Common myeloid progenitor, CD34-positive (primary cell): ENCODE measurements around the gene PTPRO.

ENCODE experiments used
- CTCF ChIA-PET: fragments of 350-600 bp; sonication (Branson Sonifier 250); formaldehyde crosslinking; loops from one replicate; lab custom pipeline; 2021; ENCODE audit warnings: antibody characterized with exemption; lab: Charles Lee
- POLR2A ChIA-PET: fragments of 350-600 bp; sonication (Branson Sonifier 250); formaldehyde crosslinking; loops from one replicate; lab custom pipeline; 2021; ENCODE audit warnings: antibody characterized with exemption; lab: Charles Lee
- DNase-seq, 3 donors: peaks; one replicate each; pipeline versions ENCODE4 v3.0.0 to v3.0.0-alpha.2; 2013
- H3K27ac ChIP-seq, 2 experiments: 1 replicate in 1 of 2; 2 replicates in 1 of 2; pipeline ENCODE4 v1.7.0; 2013; ENCODE audit warnings: inconsistent platforms in 2 of 2, low read length in 2 of 2, mild to moderate bottlenecking in 2 of 2, low read depth in 1 of 2, moderate library complexity in 1 of 2; ENCODE audit not compliant: severe bottlenecking in 2 of 2, insufficient read depth in 1 of 2, poor library complexity in 1 of 2
- H3K27me3 ChIP-seq, 5 experiments: replicated peaks in 2 of 5; 1 replicate in 3 of 5; 2 replicates in 2 of 5; pipeline versions ENCODE4 v1.6.1 to v1.7.0; 2013; ENCODE audit warnings: low read length in 4 of 5, mild to moderate bottlenecking in 2 of 5, moderate library complexity in 2 of 5, inconsistent platforms in 1 of 5; ENCODE audit not compliant: insufficient read depth in 5 of 5, control insufficient read depth in 4 of 5
- H3K36me3 ChIP-seq, 4 experiments: 1 replicate in 2 of 4; 2 replicates in 2 of 4; pipeline versions ENCODE4 v1.6.1 to v1.7.0; 2013; ENCODE audit warnings: low read length in 3 of 4, control low read depth in 1 of 4, mild to moderate bottlenecking in 1 of 4; ENCODE audit not compliant: control insufficient read depth in 4 of 4, insufficient read depth in 4 of 4
- H3K4me1 ChIP-seq, 4 experiments: 1 replicate in 3 of 4; 2 replicates in 1 of 4; pipeline versions ENCODE4 v1.6.1 to v1.7.1; 2013; ENCODE audit warnings: low read length in 3 of 4, mild to moderate bottlenecking in 3 of 4, control low read depth in 1 of 4, inconsistent platforms in 1 of 4, moderate library complexity in 1 of 4; ENCODE audit not compliant: control insufficient read depth in 4 of 4, insufficient read depth in 4 of 4; ENCODE audit errors: control extremely low read depth in 1 of 4
- H3K4me3 ChIP-seq, 7 experiments: 1 replicate in 4 of 7; 2 replicates in 3 of 7; pipeline versions ENCODE4 v1.5.1 to v1.7.0; 2013; ENCODE audit warnings: mild to moderate bottlenecking in 7 of 7, low read length in 6 of 7, moderate library complexity in 6 of 7, inconsistent platforms in 2 of 7, low read depth in 2 of 7, control low read depth in 1 of 7; ENCODE audit not compliant: insufficient read depth in 4 of 7, control insufficient read depth in 1 of 7; ENCODE audit errors: extremely low read depth in 1 of 7
- H3K9me3 ChIP-seq, 5 experiments: 1 replicate in 4 of 5; 2 replicates in 1 of 5; pipeline versions ENCODE4 v1.6.1 to v1.7.1; 2013; ENCODE audit warnings: low read length in 4 of 5, mild to moderate bottlenecking in 2 of 5, inconsistent platforms in 1 of 5, low read depth in 1 of 5, moderate library complexity in 1 of 5; ENCODE audit not compliant: control insufficient read depth in 4 of 5, insufficient read depth in 2 of 5; ENCODE audit errors: control extremely low read depth in 1 of 5
- WGBS: methylation state at CpG from one replicate; pipeline ENCODE4 v1.1.5; 2013; ENCODE audit not compliant: insufficient coverage; 5-methylcytosine and 5-hydroxymethylcytosine counted together

Gene PTPRO

DNA sequence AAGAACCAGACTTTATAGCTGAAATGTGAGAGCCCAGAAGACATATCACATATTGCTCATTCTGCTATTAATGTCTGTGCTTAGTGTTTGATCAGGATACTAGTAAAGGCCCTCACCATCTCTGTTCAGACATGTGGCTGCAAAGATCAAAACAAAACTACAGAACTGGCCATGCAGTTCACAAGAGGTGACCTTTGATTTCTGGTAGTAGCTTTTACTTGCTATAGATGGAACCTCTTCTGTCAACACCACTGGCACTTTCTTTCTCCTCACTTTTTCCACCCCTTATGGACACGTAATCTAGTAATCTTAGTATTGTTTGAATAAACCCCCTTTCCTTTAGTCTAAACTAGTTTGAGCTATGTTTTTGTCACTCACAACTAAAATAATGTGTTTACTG, 252.0 kb downstream of the PTPRO start:
- WGBS: no CpG with 5 or more reads among the region's 1 CpG
- ChIA-PET CTCF (interaction anchor here (0.6 to 2.5 kb wide), 5 partner anchors 10 to 278 kb away, joined by 3 to 19 read pairs (median 5); no protein-coding TSS in a partner anchor), POLR2A (no interaction called here)

DNA sequence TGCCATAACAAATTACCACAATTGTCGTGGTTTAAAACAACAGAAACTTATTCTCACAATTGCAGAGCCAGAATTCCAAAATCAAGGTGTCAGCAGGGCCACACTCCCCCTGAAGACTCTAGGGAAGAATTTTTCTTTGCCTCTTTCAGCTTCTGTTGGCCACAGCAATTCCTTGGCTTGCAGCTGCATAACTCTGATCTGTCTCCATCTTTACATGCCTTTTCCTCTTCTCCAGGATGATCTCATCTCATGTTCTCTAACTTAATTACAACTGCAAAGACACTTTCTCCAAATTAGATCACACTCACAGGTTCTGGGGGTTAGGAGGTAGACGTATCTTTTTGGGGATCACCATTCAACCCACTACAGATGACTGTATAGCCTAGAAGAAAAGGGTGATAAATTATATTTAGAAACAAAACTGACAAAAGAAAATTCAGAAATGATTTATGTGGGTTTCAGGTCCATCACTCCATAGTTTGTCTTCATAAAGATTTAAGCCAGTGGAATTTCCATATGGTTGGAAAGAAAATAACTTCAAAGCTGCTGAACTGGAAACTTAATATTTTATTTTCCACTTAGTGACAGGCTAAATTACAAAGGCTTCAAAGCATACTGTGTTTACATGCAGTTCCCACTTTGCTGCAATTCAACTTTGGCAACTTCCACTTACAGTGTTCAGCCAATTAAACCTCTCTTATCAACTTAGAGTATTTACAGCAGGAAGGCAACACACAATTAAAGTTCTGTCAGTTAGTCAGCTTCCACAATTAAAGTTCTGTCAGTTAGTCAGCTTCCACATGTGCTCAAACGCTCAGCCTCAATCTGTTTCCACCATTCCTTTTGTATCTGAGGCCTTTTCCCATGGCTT, 253.6 kb downstream of the PTPRO start:
- 100% methylated on average over 1 of the region's 3 CpGs for WGBS
- Histone ChIP-seq H3K36me3 (no peaks in the 10 kb centered on the region), H3K4me1 (peaks cover 2 to 12% (median 6%) of the 10 kb centered on the region in 4 experiments), H3K4me3 (no peak overlapping the region), H3K9me3 (no peaks in the 10 kb centered on the region), H3K27me3 (peaks cover 0 to 3% (median 0%) of the 10 kb centered on the region in 5 experiments), H3K27ac (no peak overlapping the region)
- ChIA-PET POLR2A (no interaction called here), CTCF (interaction anchor here (0.9 to 2.5 kb wide), 5 partner anchors 8 to 43 kb away, joined by 3 to 19 read pairs (median 5); no protein-coding TSS in a partner anchor)
- peak in 2 of 3 donors; percentile 42 to 48 for DNase-seq

More for the DNA sequence above, 252.0 kb downstream of the PTPRO start:
- DNase-seq: no peak
- no peak overlapping the region for H3K4me3 ChIP-seq
- H3K4me1 ChIP-seq: peaks cover 5 to 16% (median 8%) of the 10 kb centered on the region in 4 experiments
- no peaks in the 10 kb centered on the region for H3K9me3 ChIP-seq
- no peak overlapping the region for H3K27ac ChIP-seq
- peaks cover 0 to 3% (median 0%) of the 10 kb centered on the region in 5 experiments for H3K27me3 ChIP-seq
- H3K36me3 ChIP-seq: no peaks in the 10 kb centered on the region

DNA sequence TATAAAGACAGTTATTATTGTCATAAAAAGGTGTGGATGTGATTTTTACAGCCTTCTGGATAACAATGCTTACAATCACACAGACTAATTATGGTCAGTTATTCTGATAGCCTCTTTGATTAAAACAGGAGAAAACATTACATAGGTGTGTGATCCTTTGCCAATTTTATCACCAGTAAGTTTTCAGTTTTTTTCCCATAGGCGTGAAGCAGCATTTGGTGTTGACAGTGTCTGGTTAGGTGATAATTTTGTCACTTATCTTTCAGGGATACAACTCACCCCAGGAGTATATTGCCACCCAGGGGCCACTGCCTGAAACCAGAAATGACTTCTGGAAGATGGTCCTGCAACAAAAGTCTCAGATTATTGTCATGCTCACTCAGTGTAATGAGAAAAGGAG, 258.1 kb downstream of the PTPRO start:
- H3K4me1 ChIP-seq: peaks cover 2 to 7% (median 5%) of the 10 kb centered on the region in 4 experiments
- no peaks in the 10 kb centered on the region for H3K9me3 ChIP-seq
- 100% methylated on average over 1 of the region's 1 CpG for WGBS
- CTCF ChIA-PET: interaction anchor here (0.9 to 1.5 kb wide), 3 partner anchors 29 to 48 kb away, joined by 3 to 6 read pairs (median 4); no protein-coding TSS in a partner anchor
- H3K4me3 ChIP-seq: no peak overlapping the region
- DNase-seq: no peak
- no peak overlapping the region for H3K27ac ChIP-seq
- no peaks in the 10 kb centered on the region for H3K36me3 ChIP-seq
- POLR2A ChIA-PET: no interaction called here
- peaks cover 0 to 5% (median 0%) of the 10 kb centered on the region in 5 experiments for H3K27me3 ChIP-seq

DNA sequence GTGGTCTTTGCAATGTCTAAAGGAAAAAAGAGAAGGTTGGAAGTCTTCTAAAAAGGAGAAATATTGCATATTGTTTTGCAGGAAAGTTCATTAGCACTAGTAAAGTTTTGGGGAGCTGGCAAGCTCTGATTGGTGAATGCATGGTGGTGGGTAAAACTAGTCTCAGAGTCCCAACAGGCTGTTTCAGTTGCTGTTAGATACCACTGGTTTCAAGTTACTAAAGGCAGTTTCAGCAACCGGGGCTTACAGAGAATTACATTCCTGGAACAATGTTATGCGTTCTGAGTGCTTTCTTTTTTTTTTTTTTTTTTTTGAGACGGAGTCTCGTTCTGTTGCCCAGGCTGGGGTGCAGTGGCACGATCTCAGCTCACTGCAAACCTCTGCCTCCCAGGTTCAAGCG, 258.7 kb downstream of the PTPRO start:
- peaks cover 0 to 5% (median 0%) of the 10 kb centered on the region in 5 experiments for H3K27me3 ChIP-seq
- CTCF ChIA-PET: no interaction called here
- POLR2A ChIA-PET: no interaction called here
- DNase-seq: no peak
- H3K27ac ChIP-seq: no peak overlapping the region
- H3K4me3 ChIP-seq: no peak overlapping the region
- WGBS: 100% methylated on average over 2 of the region's 6 CpGs
- H3K9me3 ChIP-seq: no peaks in the 10 kb centered on the region
- H3K36me3 ChIP-seq: no peaks in the 10 kb centered on the region
- H3K4me1 ChIP-seq: peaks cover 0 to 5% (median 2%) of the 10 kb centered on the region in 4 experiments

DNA sequence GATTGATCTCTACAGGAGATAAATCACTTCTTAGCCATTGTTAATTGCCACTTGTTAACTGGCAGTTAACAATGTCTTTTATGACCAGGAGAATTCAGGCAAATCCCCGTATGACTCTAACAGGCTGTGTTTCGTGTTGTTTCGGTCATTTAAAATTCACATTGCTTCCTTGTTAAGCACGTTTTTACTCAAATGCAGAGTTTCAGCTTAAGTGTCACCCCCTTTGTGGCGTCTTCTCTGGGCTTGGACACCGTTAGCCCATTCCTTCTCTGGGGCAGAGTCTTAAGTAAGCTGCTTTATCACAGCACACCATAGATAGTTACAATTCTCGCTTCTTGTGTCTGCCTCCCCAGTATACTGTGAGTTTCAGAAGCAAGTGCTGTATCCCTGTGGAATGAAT, 261.5 kb downstream of the PTPRO start:
- Histone ChIP-seq H3K36me3 (no peaks in the 10 kb centered on the region), H3K9me3 (no peaks in the 10 kb centered on the region), H3K4me3 (no peak overlapping the region), H3K27me3 (peaks cover 0 to 3% (median 0%) of the 10 kb centered on the region in 5 experiments), H3K4me1 (no peaks in the 10 kb centered on the region), H3K27ac (no peak overlapping the region)
- no peak for DNase-seq
- POLR2A ChIA-PET: no interaction called here
- 88% methylated on average over 6 of the region's 7 CpGs for WGBS
- CTCF ChIA-PET: interaction anchor here (0.6 to 7.5 kb wide), 16 partner anchors 9 to 361 kb away, joined by 3 to 102 read pairs (median 5); no protein-coding TSS in a partner anchor

DNA sequence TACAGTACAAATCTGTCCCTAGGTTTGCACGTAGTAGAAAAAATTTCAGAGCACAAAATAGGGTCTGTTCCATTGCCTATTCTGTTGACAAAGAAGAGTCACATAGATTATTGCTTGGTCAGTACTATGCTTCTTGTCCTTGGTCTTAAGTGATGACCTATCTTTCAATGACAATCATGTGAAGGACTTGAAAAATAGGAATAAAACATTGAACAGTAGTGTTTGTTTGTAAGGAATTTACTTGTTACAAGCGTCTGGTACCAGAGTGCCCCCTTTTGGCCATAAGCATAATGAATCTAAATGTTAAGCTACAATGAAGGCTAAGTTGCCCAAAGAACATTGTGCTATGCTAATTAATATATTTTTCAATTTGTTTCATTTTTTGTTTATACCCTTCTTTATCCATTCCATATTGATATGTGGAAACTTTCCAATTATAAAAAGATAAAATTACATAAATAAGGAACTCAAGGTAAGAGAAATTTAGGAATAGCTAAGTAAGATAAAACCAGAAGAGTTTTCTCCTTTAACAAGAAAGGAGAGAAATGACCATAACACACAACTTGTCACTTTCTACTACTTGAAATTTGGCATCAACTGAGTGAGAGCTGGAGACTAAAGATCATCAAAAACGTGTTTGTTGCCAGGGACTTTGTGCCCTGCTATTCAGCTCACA, 262.2 kb downstream of the PTPRO start:
- peak; percentile 76 to 89 (median 82) for DNase-seq
- Histone ChIP-seq H3K27ac (no peak overlapping the region), H3K36me3 (no peaks in the 10 kb centered on the region), H3K9me3 (no peaks in the 10 kb centered on the region), H3K27me3 (peaks cover 0 to 3% (median 0%) of the 10 kb centered on the region in 5 experiments), H3K4me1 (no peaks in the 10 kb centered on the region), H3K4me3 (no peak overlapping the region)
- ChIA-PET CTCF (interaction anchor here (0.7 to 7.5 kb wide), 26 partner anchors 10 to 362 kb away, joined by 3 to 102 read pairs (median 4); no protein-coding TSS in a partner anchor), POLR2A (no interaction called here)
- WGBS: 44% methylated on average over 1 of the region's 3 CpGs
